HepG2 (cell line): ENCODE measurements around the gene TMEM107. TPM values are rescaled to one million over a fixed set of nuclear protein-coding genes. Genes with fewer than 3 reads are reported as not detected.
A peak's percentile ranks its signal among the peaks of the same experiment; 100 is the strongest.

ENCODE experiments used
- ELF1 ChIP-seq: sonication (generic); formaldehyde crosslinking; IDR thresholded peaks from 2 replicates; pipeline ENCODE4 v1.4.0; 2020; ENCODE audit warnings: missing genetic modification reagents
- EP300 ChIP-seq, 3 experiments: sonication (generic) in 1 of 3; formaldehyde crosslinking in 1 of 3; IDR thresholded peaks; 2 replicates each; pipeline versions ENCODE4 v1.5.1 to v1.6.1; 2011 to 2020; ENCODE audit warnings: low read depth in 2 of 3, low read length in 2 of 3, borderline replicate concordance in 1 of 3, improper control_type of control experiment in 1 of 3, mild to moderate bottlenecking in 1 of 3, missing genetic modification reagents in 1 of 3, moderate library complexity in 1 of 3
- GATAD1 ChIP-seq: IDR thresholded peaks from 2 replicates; pipeline ENCODE4 v1.6.1; 2016; ENCODE audit warnings: missing genetic modification reagents, missing compliant biosample characterization
- HMG20A ChIP-seq: IDR thresholded peaks from 2 replicates; pipeline ENCODE4 v1.6.1; 2016; ENCODE audit warnings: borderline replicate concordance
- HNRNPL ChIP-seq: fragments of 200-400 bp; formaldehyde crosslinking; IDR thresholded peaks from 2 replicates; pipeline ENCODE4 v1.6.1; 2017; ENCODE audit warnings: mild to moderate bottlenecking, low read depth, low read length
- MIER3 ChIP-seq: IDR thresholded peaks from 2 replicates; pipeline ENCODE4 v1.6.1; 2016; ENCODE audit warnings: missing compliant biosample characterization, borderline replicate concordance
- MTA1 ChIP-seq: sonication (generic); formaldehyde crosslinking; IDR thresholded peaks from 2 replicates; pipeline ENCODE4 v1.4.0; 2020; ENCODE audit warnings: missing genetic modification reagents, mild to moderate bottlenecking, borderline replicate concordance
- NFYB ChIP-seq: sonication (generic); formaldehyde crosslinking; IDR thresholded peaks from 2 replicates; pipeline ENCODE4 v1.4.0; 2020; ENCODE audit warnings: missing genetic modification reagents
- SRSF4 ChIP-seq: fragments of 200-400 bp; formaldehyde crosslinking; IDR thresholded peaks from one replicate; pipeline ENCODE4 v1.6.1; 2018; ENCODE audit warnings: mild to moderate bottlenecking, low read depth, low read length, moderate library complexity; ENCODE audit not compliant: poor library complexity, severe bottlenecking
- TAF1 ChIP-seq: sonication (generic); formaldehyde crosslinking; IDR thresholded peaks from 2 replicates; pipeline ENCODE4 v1.4.0; 2020; ENCODE audit warnings: missing genetic modification reagents
- ZNF557 ChIP-seq: sonication (generic); formaldehyde crosslinking; IDR thresholded peaks from 2 replicates; pipeline ENCODE4 v1.4.0; 2020; ENCODE audit warnings: missing genetic modification reagents
- ZNF792 ChIP-seq: IDR thresholded peaks from 2 replicates; pipeline ENCODE4 v1.6.1; 2016
- polyA plus RNA-seq, 8 experiments: library from polyadenylated mRNA; depleted of rRNA in 3 of 8; stranded (reverse) in 7 of 8; unstranded in 1 of 8; fragments of >200 nt; fragmentation: Illumina TruSeq in 4 of 8; extraction: Trizol in 4 of 8; gene quantifications; 2 replicates each; pipeline versions ENCODE4 v1.2.1 to v1.2.3, GENCODE V29; 2011 to 2016; ENCODE audit warnings: low read depth in 4 of 8, missing spikeins in 1 of 8, mixed read lengths in 1 of 8; ENCODE audit not compliant: insufficient read depth in 1 of 8
- total RNA-seq, 5 experiments: library from RNA; depleted of rRNA; stranded (reverse); fragments of >200 nt; fragmentation: Illumina TruSeq; extraction: Trizol; gene quantifications; 2 replicates each; pipeline ENCODE4 v1.2.3, GENCODE V29; 2016; ENCODE audit warnings: low read depth in 1 of 5
- TF ChIP-seq, protein P1 (sequence below): sonication (generic); formaldehyde crosslinking; IDR thresholded peaks from 2 replicates; pipeline ENCODE4 v1.4.0; 2020; ENCODE audit warnings: mild to moderate bottlenecking, missing genetic modification reagents, borderline replicate concordance
- TF ChIP-seq, protein P2 (sequence below): sonication (generic); formaldehyde crosslinking; IDR thresholded peaks from 2 replicates; pipeline ENCODE4 v1.9.0; 2022; ENCODE audit warnings: missing genetic modification reagents, mild to moderate bottlenecking, borderline replicate concordance
- TF ChIP-seq, protein P3 (sequence below): fragments of 450-650 bp; IDR thresholded peaks from 2 replicates; pipeline ENCODE4 v1.6.1; 2016
- TF ChIP-seq, protein P4 (sequence below): IDR thresholded peaks from 2 replicates; pipeline ENCODE4 v1.4.0; 2020; ENCODE audit warnings: mild to moderate bottlenecking, missing genetic modification reagents

Gene TMEM107
- total and polyA plus RNA-seq, 2 of the 13 experiments (the other 11 are each of a cell fraction or from before 2014, with no cell fraction given) = 7.2 to 15.3 TPM

DNA sequence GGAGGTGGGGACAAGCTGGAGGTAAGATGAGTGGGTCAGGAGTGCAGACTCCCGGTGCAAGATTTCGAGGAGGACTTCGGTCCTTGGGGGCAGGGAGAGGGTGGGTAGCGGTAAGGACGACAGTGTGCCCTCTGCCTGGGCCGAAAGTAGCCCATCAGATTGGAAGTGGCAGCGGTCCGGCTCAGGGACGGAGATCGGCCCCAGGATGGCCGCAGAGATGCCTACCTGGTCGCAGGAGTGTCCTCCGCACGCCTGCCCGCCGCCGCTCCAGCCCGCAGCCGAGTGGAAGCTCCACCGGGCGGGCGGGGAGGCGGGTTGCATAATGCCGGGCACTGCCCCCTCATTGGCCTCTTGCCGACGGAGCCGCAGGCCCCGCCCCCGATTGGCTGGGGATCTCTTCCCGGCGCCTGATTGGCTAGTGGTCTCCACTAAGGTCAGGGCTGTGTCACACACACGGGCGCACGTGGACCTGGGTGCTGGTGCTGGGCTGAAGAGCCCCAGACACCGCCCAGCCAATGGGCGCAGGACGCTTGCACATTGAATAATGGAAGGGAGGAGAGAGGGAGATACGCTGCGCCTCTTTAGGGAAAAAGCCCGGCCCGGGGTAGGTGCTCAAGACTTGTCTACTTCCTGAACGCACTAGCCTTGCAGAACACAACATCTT is 23.9 kb downstream of the TMEM107 start, which contains the start of gene PER1 (continued):
- TF ChIP-seq, protein P1, sequence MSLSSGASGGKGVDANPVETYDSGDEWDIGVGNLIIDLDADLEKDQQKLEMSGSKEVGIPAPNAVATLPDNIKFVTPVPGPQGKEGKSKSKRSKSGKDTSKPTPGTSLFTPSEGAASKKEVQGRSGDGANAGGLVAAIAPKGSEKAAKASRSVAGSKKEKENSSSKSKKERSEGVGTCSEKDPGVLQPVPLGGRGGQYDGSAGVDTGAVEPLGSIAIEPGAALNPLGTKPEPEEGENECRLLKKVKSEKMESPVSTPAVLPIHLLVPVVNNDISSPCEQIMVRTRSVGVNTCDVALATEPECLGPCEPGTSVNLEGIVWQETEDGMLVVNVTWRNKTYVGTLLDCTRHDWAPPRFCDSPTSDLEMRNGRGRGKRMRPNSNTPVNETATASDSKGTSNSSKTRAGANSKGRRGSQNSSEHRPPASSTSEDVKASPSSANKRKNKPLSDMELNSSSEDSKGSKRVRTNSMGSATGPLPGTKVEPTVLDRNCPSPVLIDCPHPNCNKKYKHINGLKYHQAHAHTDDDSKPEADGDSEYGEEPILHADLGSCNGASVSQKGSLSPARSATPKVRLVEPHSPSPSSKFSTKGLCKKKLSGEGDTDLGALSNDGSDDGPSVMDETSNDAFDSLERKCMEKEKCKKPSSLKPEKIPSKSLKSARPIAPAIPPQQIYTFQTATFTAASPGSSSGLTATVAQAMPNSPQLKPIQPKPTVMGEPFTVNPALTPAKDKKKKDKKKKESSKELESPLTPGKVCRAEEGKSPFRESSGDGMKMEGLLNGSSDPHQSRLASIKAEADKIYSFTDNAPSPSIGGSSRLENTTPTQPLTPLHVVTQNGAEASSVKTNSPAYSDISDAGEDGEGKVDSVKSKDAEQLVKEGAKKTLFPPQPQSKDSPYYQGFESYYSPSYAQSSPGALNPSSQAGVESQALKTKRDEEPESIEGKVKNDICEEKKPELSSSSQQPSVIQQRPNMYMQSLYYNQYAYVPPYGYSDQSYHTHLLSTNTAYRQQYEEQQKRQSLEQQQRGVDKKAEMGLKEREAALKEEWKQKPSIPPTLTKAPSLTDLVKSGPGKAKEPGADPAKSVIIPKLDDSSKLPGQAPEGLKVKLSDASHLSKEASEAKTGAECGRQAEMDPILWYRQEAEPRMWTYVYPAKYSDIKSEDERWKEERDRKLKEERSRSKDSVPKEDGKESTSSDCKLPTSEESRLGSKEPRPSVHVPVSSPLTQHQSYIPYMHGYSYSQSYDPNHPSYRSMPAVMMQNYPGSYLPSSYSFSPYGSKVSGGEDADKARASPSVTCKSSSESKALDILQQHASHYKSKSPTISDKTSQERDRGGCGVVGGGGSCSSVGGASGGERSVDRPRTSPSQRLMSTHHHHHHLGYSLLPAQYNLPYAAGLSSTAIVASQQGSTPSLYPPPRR (CRISPR knock-in tag) = peak; percentile 37; the same call in 1 of the 2 replicates
- no peak for TF ChIP-seq HMG20A (CRISPR knock-in tag)
- no peak for TF ChIP-seq ZNF557 (CRISPR knock-in tag)
- 0 out of 2 replicates have a peak, but pooled peaks have one; percentile 54 for TF ChIP-seq HNRNPL
- peak; percentile 74 for TF ChIP-seq TAF1
- 0 out of 2 replicates have a peak, but pooled peaks have one; percentile 29 for TF ChIP-seq GATAD1 (CRISPR knock-in tag)
- peak; percentile 81 for TF ChIP-seq NFYB (CRISPR knock-in tag)
- TF ChIP-seq, protein P2, sequence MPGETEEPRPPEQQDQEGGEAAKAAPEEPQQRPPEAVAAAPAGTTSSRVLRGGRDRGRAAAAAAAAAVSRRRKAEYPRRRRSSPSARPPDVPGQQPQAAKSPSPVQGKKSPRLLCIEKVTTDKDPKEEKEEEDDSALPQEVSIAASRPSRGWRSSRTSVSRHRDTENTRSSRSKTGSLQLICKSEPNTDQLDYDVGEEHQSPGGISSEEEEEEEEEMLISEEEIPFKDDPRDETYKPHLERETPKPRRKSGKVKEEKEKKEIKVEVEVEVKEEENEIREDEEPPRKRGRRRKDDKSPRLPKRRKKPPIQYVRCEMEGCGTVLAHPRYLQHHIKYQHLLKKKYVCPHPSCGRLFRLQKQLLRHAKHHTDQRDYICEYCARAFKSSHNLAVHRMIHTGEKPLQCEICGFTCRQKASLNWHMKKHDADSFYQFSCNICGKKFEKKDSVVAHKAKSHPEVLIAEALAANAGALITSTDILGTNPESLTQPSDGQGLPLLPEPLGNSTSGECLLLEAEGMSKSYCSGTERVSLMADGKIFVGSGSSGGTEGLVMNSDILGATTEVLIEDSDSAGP (CRISPR knock-in tag) = peak; percentile 40; the same call in 1 of the 2 replicates
- TF ChIP-seq ZNF792 (CRISPR knock-in tag) = peak; percentile 36; the same call in 1 of the 2 replicates
- TF ChIP-seq, protein P3, sequence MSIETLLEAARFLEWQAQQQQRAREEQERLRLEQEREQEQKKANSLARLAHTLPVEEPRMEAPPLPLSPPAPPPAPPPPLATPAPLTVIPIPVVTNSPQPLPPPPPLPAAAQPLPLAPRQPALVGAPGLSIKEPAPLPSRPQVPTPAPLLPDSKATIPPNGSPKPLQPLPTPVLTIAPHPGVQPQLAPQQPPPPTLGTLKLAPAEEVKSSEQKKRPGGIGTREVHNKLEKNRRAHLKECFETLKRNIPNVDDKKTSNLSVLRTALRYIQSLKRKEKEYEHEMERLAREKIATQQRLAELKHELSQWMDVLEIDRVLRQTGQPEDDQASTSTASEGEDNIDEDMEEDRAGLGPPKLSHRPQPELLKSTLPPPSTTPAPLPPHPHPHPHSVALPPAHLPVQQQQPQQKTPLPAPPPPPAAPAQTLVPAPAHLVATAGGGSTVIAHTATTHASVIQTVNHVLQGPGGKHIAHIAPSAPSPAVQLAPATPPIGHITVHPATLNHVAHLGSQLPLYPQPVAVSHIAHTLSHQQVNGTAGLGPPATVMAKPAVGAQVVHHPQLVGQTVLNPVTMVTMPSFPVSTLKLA = peak; percentile 57
- 0 out of 4 replicates have a peak, but pooled peaks of 1 of the 2 experiments have one; percentile 5 for TF ChIP-seq EP300 (IDR thresholded peaks at IDR 0.05; ENCODE audit: low read depth in 2 of 2, low read length in 2 of 2)
- TF ChIP-seq EP300 (CRISPR knock-in tag; IDR thresholded peaks at IDR 0.05; ENCODE audit: borderline replicate concordance) = peak; percentile 33; the same call in 1 of the 2 replicates
- 0 out of 2 replicates have a peak, but pooled peaks have one; percentile 19 for TF ChIP-seq MTA1 (CRISPR knock-in tag)
- TF ChIP-seq ELF1 (CRISPR knock-in tag) = peak; percentile 18; the same call in 1 of the 2 replicates
- no peak for TF ChIP-seq SRSF4
- TF ChIP-seq, protein P4, sequence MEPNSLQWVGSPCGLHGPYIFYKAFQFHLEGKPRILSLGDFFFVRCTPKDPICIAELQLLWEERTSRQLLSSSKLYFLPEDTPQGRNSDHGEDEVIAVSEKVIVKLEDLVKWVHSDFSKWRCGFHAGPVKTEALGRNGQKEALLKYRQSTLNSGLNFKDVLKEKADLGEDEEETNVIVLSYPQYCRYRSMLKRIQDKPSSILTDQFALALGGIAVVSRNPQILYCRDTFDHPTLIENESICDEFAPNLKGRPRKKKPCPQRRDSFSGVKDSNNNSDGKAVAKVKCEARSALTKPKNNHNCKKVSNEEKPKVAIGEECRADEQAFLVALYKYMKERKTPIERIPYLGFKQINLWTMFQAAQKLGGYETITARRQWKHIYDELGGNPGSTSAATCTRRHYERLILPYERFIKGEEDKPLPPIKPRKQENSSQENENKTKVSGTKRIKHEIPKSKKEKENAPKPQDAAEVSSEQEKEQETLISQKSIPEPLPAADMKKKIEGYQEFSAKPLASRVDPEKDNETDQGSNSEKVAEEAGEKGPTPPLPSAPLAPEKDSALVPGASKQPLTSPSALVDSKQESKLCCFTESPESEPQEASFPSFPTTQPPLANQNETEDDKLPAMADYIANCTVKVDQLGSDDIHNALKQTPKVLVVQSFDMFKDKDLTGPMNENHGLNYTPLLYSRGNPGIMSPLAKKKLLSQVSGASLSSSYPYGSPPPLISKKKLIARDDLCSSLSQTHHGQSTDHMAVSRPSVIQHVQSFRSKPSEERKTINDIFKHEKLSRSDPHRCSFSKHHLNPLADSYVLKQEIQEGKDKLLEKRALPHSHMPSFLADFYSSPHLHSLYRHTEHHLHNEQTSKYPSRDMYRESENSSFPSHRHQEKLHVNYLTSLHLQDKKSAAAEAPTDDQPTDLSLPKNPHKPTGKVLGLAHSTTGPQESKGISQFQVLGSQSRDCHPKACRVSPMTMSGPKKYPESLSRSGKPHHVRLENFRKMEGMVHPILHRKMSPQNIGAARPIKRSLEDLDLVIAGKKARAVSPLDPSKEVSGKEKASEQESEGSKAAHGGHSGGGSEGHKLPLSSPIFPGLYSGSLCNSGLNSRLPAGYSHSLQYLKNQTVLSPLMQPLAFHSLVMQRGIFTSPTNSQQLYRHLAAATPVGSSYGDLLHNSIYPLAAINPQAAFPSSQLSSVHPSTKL = peak; percentile 42; the same call in 1 of the 2 replicates
- TF ChIP-seq MIER3 (CRISPR knock-in tag) = no peak
